AML-193 (cell line): ENCODE measurements around the gene HOXA5.

Experiments
- DNase-seq, 2 experiments: peaks; one replicate each; lab custom pipeline; 2025; lab: John Stamatoyannopoulos, UW

The HOXA5 gene

DNA sequence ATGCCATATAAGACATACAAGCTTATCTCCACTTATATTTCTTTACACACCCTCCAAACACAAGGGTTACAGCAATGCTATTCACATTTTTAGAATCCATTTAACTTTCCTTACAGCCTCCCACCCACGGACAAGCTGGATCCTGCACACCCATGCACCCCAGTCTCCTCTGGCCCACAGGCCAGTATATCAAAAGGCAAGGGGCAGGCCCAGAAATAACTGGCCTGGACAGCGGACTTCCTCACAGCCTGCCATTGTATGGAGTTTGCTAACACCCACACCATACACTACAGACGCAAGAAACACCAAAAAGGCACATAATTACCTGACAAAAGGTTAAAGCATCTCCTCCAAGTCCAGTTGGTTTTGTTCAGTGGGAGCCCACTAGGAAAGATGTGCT lies 24.9 kb downstream of the HOXA5 start:
- no peak for DNase-seq

DNA sequence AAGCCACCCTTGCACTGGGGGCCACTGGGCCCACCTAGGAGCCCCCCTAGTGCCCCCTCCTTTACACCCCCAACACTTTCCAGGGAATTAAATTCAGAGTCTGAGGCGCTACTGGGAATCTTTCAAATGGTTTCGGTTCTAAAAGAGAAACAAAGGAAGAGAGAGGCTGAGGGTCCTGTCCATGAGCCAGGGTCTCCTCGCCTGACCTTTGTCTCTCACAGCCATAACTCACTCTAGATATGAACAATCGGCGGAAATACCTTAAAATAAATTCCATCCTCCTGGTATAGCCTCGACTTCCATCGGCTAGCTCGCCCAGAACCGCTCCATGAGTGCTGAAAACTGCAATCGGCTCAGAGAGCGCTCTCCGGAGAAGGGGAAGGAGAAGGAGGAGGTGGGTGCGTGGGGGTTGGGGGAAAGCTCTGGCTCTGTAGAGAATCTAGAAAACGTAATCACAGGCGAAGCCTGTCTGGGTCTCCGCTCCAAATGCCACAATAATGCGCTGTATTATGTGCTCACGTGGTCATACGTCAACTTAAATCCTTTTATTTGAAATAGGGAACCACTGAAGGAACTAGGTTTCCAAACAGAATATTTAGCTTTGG lies 25.5 kb downstream of the HOXA5 start:
- DNase-seq: no peak

DNA sequence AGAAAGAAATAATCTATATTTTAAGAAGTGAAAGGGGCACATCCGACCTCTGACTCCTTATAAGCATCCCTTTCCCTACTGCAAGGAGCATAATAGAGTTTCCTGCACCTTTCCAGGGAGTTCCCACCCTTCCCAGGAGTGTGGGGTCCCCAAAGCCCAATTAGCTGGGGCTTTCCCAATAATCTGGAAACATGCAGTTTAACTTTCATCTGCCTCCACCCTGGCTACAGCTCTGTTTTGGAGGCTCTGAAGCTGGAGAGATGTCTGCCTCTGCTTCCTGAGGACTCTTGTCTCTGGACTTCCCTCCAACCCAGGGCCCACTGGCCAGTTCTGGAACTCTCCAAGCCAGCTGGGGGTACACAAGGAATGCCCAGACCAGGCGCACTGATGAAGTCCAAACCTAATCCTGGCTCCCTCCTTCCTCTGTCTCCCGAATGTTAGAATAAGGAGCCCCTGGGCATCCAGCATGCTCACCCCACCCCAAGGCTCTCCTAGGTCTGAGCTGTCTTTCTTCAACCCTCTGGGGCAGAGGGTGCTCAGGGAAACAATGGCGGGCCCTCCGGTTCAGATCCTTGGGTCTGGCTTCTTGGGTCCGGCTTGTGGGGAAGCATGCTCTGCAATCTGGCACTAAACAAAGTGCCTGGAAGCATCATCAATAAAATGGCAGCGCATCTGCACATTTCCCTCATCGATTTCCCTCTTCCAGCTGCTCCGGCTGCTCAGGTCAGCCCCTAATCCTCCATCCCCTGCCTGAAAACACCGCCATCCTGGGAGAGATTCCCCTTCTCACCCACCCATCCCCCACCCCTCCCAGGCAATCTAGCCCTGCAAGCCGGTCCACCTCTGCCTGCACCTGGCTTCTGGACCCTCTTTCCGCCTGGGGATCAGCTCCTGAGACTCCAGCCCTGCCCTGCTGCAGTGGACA lies 26.3 kb downstream of the HOXA5 start:
- DNase-seq: no peak

DNA sequence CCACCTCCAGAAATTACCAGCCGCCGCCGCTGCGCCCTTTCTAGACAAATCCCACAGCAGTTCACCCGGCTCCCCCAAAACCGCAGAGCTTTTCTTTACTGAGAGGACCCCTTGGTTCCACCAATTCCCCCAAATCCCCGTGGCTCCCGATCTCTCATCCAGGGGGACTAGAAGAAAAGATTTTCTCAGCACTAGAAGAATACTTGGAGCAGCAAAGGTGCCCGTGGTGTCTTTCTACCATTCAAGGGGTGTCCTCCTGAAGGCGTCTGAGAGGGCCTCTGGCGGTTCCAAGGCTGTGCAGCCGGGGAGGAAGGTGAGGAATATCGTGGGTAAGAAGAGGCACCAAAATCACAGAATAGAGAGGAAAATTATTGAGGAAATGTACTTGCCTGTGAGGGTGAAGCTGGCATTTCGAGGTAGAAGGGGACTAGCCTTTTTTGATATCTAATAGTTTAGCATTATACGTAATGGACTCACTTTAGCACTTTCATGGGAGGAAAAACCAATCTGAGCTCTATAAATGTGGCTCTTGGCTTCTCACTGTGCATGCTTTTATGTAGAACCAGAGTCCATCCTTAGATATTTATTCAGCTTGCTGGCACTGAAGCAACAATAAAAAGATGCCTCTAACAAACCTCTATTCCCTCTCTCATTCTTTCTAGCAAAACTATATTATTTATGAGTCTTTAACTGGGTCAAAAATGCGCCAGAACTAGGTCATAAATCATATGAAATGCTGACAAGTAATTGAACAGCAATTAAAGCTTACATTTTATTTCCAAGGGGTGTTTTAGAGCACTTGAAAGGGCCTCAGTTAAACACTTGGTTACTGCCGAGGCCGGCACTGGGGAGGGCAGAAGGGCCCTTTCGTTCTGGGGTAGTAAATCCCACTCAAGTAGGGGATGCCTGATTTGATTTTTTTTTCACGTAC lies 27.2 kb downstream of the HOXA5 start:
- no peak for DNase-seq

DNA sequence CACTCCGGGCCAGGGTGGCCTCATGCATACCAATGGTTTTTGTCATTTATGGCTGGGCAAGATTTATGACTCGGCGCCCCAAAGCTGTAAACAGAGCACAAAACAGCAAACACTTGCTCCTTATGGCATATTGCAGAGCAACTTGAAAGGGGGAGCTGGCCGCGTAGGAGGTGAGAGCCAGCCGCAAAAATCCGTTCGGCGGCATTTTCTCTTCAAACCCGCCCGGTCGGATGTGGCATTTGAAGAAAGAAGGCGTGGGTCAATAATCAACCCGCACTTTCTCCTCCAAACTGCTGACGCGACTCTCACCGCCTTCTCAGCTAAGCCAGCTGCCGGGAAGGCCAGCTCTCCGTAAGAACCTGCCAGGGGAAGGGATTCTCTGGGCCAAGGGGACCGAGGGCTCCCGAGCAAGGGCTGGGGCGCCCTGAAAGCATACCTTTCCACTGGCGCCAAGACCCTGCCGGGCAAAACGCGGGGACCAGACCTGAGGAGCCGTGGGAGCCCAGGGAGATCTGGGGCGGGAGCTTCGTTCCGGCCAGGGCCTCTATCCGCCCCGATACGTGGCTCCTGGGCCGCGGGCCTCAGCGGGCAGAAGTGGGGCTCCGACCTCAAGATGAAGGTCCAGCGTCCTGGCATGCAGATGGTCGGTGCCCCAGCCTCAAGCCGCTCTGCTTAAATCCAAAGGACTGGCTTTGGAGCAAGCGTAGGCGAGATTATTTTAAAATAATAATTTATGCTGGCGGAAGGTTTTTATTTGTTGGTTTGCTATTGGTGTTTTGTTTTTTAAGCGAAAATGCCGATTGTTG lies 28.1 kb downstream of the HOXA5 start:
- DNase-seq: no peak

DNA sequence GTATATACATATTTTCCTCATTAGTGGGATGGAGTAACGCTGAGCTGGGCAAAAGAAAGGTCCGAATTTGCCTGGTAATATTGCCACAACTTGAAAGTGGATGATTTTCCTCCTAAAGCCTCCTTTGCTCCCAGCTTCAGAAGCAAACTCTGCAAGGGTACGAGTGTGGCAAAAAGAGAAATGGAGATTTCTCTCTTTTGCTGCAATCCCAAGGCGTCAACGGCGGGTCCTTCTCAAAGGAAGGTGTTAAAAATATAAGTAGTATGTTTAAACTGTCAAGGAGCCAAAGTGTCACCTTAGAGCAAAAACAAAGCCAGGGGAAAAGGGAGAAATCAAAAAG lies 28.6 kb downstream of the HOXA5 start:
- no peak for DNase-seq

DNA sequence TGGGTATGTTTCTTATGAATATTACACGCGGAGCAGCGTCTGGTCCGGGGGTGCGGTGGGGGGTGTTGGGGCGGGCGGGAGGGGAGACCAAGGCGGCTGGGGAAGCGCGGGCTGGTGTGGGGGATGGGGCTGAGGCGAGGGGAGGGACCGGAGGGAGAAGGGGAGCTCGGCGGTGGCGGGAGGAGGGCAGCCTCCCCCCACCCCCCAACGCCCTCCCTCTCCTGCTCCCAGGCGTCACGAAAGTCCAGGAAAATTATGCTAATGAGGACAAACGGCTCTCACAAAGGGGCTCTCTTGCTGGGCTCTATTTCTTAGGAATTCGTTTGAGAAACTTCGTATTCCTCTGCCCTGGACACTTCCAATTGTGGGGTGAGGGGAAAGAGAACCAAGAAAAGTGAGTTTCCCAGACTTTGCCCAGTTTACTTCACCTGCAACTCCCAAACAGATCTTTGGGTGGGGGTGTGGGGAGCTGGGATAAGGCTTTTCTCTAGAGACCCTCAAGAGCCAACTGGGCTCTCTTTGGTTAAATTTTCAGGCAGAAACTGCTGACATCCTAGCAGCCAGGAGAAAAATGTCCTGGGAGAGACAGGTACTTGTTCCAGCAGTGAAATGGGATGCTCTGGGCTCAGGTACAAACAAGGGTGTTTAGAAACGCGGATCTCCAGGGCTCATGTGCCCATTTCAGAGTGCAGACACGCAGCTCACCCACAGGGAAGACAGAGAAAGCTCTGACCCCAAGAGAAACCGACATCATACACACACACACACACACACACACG lies 29.3 kb downstream of the HOXA5 start:
- no peak for DNase-seq

DNA sequence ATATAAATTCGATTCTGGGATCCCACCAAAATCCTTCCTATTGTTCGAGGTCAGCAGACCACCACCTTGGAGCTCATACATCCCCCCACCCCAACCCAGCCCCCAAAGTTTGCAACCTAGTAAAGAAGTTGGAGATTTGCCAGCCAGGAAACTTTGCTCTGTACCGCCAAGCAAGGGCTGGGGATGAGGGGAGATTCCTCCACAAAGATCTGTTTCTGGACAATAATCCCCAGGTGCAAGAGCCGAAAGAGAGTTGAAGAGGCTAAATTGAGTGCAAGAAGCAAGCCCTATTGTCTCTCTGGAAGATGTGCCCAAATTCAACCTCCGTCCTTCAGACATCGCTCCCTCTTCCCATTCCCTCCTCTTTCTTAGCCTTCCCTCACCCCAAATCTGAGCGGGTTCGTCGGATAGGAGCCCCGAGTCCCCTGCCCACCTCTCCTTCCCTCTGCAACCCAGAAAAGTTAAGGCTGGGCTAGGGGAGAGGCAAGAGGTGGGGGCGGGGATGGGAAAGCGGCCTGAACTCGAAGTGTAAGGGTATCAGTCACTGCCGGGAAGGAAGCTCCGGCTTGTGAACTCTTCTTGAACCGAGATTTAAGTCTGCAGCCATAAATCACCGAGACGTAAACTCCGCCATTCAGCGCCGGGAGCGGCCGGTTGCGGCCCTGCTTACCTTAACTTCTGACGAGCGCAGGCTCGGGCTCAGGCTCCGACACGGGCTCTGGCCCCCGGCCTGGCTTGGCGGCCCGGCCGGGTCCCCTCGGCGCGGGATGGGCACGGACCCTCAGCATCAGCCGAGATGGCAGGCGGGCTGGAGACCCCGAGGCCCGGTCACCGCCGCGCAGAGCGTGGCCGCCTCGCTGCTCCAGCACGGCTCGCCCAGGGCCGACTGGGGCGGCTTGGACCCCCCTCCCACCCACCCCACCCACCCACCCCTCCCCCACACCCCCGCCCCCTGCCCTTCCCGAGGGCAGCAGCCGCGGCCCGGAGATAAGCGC lies 30.2 kb downstream of the HOXA5 start:
- DNase-seq: no peak

DNA sequence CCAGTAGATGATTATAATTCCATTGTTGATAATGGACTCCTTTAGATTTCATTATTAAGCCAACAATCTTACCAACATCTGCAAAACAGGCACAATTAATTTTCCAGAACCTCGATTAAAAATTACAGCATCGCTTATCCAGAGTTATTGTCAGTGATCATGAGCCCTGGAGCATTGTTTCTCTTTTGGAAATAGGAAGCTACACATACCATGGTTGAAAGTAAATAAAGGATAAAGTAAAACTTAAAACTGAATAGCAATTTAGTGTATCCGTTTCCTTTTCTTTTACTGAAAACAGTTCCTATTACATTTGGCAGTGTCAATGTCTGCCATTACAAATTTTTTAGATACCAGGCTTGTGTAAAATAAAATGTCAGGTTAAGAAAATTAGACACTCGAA lies 31.1 kb downstream of the HOXA5 start:
- no peak for DNase-seq

DNA sequence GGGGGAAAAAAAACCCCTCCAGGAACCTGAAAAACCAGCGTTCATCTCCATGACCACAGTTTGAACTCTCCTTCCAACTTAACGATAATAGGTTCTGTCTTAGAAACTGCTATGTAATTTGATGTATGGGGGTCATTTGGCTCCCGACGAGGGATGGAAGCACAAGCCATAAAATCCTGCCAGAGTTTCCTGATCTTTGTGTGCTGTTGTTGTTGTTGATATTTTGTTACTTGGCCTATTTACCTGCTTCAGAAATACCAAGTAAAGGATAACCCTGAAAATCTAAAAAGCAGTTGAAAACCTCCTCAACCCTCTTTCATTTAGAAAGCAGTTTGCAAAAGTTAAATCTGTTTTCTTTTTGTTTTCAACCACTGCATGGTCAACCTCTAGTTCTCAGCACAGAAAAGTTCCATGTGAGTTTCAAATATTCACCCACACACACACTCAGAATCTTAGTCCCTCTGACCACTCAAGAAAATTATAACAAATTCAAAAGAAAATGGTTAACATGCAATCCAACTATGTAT lies 31.7 kb downstream of the HOXA5 start:
- DNase-seq: no peak

DNA sequence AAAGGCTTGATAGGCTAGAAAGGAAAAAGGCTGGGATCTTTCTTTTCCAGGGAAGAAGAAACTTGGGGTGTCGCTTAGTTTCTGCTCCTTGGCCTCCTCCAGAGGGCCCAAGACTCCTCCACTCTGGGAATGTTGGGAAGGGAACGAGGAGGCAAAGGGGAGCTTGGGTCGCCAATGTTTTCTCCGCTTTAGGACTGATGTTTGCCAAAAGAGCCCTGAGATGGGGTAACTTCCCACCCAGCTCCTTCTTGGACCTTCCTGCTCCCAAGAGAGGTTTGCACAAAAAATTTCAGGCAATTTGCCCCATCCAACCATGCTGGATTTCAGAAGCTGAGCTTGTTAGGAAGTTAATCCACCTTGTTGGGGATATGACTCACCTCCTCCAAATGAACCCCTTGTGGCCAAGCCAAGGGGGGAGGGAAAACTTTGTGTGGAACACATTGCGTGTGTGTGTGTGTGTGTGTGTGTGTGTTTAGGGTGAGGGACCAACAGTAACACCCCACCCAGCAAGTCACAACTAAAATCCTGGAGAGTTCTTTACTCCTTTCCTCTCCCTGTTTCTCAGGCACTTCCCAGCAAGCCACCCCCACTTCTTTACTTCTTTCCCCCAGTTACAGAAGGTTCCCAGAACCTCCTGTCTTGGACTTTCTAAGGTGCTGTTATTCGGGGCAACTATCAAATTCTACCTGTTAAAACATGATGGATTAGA lies 32.3 kb downstream of the HOXA5 start:
- DNase-seq: no peak

DNA sequence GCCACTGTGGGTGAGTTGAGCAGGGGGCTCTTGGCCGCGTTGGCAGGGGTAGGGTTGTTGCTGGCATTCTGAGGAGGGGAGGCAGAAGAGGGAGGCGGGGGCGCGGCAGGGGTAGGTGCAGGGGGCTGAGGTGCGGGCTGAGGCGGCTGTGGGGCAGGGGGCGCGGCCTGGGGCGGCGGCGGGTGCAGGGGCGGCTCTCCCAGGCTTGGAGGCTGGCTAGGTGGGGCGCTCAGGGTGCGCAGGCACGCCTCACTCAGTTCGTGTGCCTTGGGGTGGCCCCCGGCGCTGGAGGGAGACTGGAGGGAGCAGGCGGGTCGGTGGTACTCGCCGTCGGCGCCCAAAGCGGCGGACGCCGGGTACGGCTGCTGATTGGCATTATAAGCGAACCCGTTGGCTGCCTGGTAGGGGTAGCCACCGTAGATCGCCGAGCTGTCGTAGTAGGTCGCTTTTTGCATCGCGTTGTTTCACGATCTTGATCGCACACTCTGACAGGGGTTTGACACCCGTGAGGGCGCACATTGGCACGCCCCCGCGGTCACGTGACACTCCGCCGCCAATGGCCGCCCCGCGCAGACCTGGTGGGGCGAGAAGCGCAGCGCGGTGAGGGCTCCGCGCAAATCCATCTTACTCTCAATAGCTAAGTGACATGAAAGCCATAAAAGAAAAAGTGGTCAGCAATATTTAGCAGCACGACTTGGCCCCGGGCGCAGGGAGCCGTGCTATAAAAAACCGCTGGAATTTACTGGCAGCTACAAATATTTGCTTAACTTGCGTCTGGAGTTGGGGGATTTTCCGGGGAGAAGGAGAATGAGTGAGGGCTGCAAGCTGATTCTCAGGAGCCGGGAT lies 33.1 kb downstream of the HOXA5 start:
- no peak for DNase-seq

DNA sequence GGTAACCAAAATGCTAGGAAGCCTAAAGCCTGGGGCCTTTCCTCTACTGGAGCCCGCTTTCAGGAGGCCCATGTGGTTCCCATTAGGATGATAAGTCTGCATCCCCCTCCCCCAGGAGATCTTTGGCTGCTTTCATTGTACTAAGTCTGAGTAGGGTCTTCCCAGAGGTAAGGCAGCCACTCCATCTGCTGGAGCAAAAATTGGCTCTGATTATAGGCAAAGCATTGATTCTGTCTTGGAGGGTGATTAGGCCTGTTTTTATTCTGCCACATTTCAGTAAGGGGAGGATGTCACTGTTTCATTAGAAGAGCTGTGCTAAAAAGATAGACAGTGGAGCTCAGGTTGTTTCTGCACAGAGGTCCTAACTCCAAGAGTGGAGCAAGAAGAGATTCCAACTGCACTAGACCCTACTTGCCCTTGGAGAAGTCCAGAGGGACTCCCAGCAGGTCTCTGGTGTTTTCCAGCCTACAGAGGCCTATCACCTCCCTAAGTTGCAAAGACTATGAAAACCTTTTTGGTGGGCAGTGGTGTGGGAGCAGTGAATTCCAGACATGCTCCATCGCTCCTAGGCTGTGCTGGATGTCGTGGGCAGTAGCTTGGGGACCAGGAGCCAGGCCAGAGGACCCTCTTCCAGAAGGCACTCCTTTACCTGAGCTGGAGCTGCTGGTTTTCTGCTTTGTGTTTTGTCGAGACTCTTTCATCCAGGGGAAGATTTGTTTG lies 33.9 kb downstream of the HOXA5 start:
- DNase-seq: no peak

DNA sequence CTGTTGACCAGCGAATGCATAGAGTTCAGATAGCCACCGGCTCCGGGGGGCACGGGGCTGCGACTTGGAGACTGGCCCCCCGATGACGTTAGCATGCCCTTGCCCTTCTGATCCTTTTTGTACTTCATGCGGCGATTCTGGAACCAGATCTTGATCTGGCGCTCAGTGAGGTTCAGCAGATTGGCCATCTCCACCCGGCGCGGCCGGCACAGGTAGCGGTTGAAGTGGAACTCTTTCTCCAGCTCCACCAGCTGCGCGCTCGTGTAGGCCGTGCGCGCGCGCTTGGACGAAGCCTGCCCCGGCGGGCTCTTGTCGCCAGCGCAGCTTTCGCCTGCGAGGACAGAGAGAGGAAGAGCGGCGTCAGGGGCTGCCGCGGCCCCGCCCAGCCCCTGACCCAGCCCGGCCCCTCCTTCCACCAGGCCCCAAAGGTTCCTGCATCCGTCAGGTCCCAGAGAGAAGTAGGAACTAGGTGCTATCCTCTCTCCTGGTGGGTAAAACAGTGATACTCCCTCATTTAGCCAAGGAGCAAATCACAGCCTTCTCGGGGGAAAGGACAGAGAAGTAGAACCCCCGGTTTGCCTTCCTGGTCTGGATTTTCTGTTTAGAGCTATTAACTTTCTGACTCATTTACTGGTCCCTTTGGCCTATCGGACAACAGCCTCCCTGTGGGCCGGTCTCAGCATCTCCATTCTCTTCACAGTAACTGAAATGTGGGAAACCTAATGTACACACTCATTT lies 34.9 kb downstream of the HOXA5 start:
- no peak for DNase-seq

DNA sequence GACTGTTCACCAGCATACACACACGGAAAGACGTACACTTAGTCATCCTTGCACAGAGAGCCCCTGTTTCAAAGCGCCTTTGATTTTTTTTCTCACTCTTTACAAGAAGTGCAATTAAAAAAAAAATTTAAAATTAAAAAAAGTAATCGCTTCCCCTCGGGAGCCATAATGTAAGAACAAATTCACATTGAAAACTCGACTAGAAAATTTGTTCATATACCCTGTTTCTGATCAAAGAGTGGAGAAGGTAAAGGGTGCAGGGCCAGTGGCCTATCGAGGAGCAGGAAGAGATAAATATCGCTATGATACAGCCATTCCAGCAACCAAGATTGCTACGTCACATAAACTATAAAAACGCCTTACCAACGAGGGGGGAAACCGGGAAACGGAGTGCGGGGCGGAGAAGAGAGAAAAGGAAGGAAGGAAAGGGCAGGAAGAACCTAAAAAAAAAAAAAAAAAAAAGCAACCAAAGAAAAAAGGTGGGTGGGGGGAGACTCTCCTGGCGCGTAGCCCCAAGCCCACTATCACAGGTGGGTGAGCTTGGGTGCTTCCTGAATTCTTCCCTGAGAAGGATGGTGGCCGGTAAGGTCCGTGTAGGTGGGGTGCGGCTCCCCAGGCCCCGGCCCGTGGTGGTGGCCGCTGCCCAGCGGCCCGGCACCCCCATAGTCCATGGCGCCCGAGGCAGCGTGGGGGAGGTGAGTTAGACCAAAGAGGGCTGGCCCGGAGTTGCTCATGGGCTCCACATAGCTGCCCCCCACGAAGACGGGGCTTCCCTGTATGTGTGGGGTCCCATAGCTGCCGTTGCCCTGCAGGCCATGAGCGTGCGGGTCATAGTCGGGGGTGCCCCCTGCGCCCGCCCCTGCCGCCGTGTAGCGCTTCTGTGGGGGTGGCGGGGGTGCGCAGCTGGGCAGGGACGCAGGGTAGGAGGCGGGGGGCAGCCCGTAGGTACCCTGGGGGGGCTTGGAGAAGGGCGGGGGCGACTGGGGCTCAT lies 35.8 kb downstream of the HOXA5 start:
- DNase-seq: no peak
